A549 (cell line): ENCODE results near the gene SCUBE1.

Experiments used
- ESRRA ChIP-seq: fragments of 150-350 bp; IDR thresholded peaks from 2 replicates; pipeline ENCODE4 v1.6.1; 2014; ENCODE audit warnings: mild to moderate bottlenecking, low read length, borderline replicate concordance
- JUN ChIP-seq, 2 experiments: fragments of >200 bp; sonication (Bioruptor Twin); formaldehyde crosslinking; IDR thresholded peaks; 2 replicates in 1 of 2; 3 replicates in 1 of 2; pipeline ENCODE4 v1.6.1; 2016 to 2017
- KDM5A ChIP-seq: fragments of 200-600 bp; sonication (generic); IDR thresholded peaks from 2 replicates; pipeline ENCODE4 v1.6.1; 2016; ENCODE audit warnings: antibody characterized with exemption, mild to moderate bottlenecking
- NR3C1 ChIP-seq: fragments of >200 bp; sonication (Bioruptor Twin); formaldehyde crosslinking; IDR thresholded peaks from 3 replicates; pipeline ENCODE4 v1.6.1; 2017
- POLR2A ChIP-seq: IDR thresholded peaks from 2 replicates; pipeline ENCODE4 v1.6.1; 2012; ENCODE audit warnings: mild to moderate bottlenecking, low read length
- POLR2AphosphoS2 ChIP-seq: conservative IDR thresholded peaks from 2 replicates; pipeline ENCODE4 v1.6.1; 2012; ENCODE audit warnings: low read length, improper control_type of control experiment, inconsistent platforms
- TF ChIP-seq, protein P1 (sequence below): fragments of >200 bp; sonication (Bioruptor Twin); formaldehyde crosslinking; IDR thresholded peaks from 3 replicates; pipeline ENCODE4 v1.5.1; 2016

DNA sequence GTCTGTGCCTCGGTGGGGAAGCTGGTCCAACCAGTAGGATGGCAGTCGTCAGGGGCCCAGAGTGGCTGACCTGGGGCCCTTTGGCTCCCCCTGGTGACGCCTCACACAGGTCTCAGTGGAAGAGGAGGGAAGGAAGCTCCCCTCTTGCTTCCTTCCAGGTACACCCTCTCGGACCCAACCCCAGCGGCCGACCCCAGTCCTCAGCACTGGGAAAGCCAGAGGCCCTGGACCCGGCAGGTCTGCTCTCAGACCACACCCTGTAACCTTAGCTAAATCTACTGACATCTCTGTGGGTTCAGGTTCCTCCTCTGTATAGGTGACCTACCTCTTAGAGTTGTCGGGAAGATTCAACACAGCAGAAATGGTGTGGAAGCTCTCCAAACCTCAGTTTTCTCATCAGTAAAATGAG lies 3.4 kb upstream of the SCUBE1 start:
- no peak for TF ChIP-seq NR3C1
- no peak for TF ChIP-seq POLR2A
- TF ChIP-seq, protein P1, sequence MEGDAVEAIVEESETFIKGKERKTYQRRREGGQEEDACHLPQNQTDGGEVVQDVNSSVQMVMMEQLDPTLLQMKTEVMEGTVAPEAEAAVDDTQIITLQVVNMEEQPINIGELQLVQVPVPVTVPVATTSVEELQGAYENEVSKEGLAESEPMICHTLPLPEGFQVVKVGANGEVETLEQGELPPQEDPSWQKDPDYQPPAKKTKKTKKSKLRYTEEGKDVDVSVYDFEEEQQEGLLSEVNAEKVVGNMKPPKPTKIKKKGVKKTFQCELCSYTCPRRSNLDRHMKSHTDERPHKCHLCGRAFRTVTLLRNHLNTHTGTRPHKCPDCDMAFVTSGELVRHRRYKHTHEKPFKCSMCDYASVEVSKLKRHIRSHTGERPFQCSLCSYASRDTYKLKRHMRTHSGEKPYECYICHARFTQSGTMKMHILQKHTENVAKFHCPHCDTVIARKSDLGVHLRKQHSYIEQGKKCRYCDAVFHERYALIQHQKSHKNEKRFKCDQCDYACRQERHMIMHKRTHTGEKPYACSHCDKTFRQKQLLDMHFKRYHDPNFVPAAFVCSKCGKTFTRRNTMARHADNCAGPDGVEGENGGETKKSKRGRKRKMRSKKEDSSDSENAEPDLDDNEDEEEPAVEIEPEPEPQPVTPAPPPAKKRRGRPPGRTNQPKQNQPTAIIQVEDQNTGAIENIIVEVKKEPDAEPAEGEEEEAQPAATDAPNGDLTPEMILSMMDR = peak; percentile 48
- TF ChIP-seq JUN (IDR thresholded peaks at IDR 0.05) = no peak
- TF ChIP-seq POLR2AphosphoS2 = no peak
- TF ChIP-seq ESRRA = no peak
- TF ChIP-seq KDM5A = no peak
